Stimulated activated naive CD8-positive, alpha-beta T cell treated with anti-CD3 and anti-CD28 coated beads, Interleukin-15, amount 100 ng/mL, for 72 hours (primary cell): ENCODE results near the gene OOSP2.
A peak's percentile ranks its signal among the peaks of the same experiment; 100 is the strongest.
"Not testable (repeated sequence)": the region's sequence is repeated elsewhere in the genome, so short reads cannot be mapped to it uniquely, and the experiment has no call there.

Experiments
- ATAC-seq: fragments of 150-1000 bp; cut with Tn5 transposase; 2 replicates; pipeline ENCODE4 v1.10.0; 2021; ENCODE audit warnings: mild to moderate bottlenecking, moderate library complexity
- DNase-seq, 2 donors: peaks; one replicate each; pipeline ENCODE4 v3.0.0; 2021 to 2022
- H3K27ac Mint-ChIP-seq, 2 donors: one replicate each; pipeline ENCODE4 v1.8.0; 2022; ENCODE audit warnings: mild to moderate bottlenecking in 2 of 2, mixed read lengths in 2 of 2, moderate library complexity in 2 of 2
- H3K27me3 Mint-ChIP-seq: one replicate; pipeline ENCODE4 v1.8.0; 2022; ENCODE audit warnings: mixed read lengths
- H3K4me1 Mint-ChIP-seq: one replicate; pipeline ENCODE4 v1.8.0; 2022; ENCODE audit warnings: mild to moderate bottlenecking, mixed read lengths
- H3K4me3 Mint-ChIP-seq, 2 donors: one replicate each; pipeline ENCODE4 v1.8.0; 2022; ENCODE audit warnings: mild to moderate bottlenecking in 2 of 2, mixed read lengths in 2 of 2, moderate library complexity in 1 of 2
- H3K9me3 Mint-ChIP-seq, 2 donors: one replicate each; pipeline ENCODE4 v1.8.0; 2022; ENCODE audit warnings: mixed read lengths in 2 of 2

OOSP2 gene, protein sequence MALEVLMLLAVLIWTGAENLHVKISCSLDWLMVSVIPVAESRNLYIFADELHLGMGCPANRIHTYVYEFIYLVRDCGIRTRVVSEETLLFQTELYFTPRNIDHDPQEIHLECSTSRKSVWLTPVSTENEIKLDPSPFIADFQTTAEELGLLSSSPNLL

DNA sequence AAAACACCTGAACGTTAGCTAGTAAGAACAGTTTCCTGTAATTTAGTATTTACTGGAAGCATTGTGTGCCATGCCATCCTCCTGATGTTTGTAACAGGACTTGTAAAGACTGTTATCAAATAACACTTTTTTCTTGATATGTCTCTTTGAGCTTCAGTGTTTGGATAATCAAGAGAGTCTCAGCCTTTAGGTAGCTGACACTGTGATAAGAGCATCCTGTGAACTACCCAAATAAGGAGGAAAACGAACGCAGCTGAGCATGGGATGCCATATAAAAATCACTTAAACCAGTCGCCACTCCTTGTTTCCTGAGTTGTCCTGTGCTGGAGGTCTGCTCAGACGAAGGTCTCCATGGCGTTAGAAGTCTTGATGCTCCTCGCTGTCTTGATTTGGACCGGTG, at the start of gene OOSP2:
Gene OOSP2 (plus strand): TSS at position 301 of the 400 bp plus-strand sequence. CDS start 51 bp downstream, at position 352.
- no peak for ATAC-seq
- H3K4me1 Mint-ChIP-seq = no peaks in the 10 kb centered on the region
- H3K9me3 Mint-ChIP-seq = no peaks in the 10 kb centered on the region
- no peak within 1 kb of the TSS for H3K4me3 Mint-ChIP-seq
- DNase-seq = no peak
- H3K27me3 Mint-ChIP-seq = no peaks in the 10 kb centered on the region
- no peak within 1 kb of the TSS for H3K27ac Mint-ChIP-seq

DNA sequence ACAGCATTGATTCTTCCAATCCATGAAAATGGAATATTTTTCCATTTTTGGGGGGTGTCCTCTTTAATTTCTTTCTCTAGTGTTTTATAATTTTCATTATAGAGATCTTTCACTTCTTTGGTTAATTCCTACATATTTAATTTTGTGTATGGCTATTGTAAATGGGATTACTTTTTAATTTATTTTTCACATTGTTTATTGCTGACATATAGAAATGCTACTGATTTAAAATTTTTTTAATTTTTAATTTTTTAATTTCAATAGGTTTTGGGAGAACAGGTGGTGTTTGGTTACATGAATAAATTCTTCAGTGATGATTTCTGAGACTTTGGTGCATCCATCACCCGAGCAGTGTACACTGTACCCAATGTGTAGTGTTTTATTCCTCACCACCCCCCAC, 49.8 kb upstream of the OOSP2 start:
- ATAC-seq (no peak), DNase-seq (no peak)
- Mint-ChIP-seq H3K9me3 (peaks cover 19 to 33% of the 10 kb centered on the region in 2 donors), H3K27me3 (peaks cover 21% of the 10 kb centered on the region), H3K27ac (no peak overlapping the region), H3K4me3 (no peak overlapping the region), H3K4me1 (no peaks in the 10 kb centered on the region)

DNA sequence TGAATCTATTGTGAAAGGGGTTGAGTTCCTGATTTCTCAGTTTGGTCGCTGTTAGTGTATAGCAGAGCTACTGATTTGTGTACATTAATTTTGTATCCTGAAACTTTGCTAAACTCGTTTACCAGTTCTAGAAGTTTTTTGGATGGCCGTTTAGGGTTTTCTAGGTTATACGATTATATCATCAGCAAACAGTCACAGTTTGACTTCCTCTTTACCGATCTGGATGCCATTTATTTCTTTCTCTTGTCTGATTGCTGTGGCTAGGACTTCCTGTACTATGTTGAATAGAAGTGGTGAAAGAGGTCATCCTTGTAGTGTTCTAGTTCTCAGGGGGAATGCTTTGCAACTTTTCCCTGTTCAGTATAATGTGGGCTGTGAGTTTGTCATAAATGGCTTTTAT, 47.8 kb upstream of the OOSP2 start:
- H3K4me1 Mint-ChIP-seq = no peaks in the 10 kb centered on the region
- peaks cover 19 to 33% of the 10 kb centered on the region in 2 donors for H3K9me3 Mint-ChIP-seq
- H3K27me3 Mint-ChIP-seq = peaks cover 21% of the 10 kb centered on the region
- H3K4me3 Mint-ChIP-seq = no peak overlapping the region
- H3K27ac Mint-ChIP-seq = no peak overlapping the region
- DNase-seq = no peak
- no peak for ATAC-seq

DNA sequence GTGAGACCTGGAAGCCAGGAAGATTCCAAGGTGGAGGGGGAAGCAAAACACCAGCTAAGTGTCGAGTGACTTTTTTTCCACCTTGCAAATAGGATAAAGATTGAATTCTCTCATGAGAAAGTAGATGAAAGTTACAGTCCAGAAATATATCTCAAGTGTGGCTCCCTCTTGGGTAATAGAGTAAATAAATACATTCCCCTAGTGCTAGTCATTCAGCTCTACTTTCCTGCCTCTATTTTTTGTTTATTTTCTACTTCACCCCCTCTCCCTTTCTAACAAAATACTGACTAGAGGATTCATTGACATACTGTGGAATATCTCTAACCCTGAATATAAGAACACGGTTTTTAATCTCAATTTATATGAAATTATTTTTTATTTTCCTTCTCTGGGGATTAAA, 42.4 kb upstream of the OOSP2 start:
- no peak for ATAC-seq
- no peak overlapping the region for H3K4me3 Mint-ChIP-seq
- peaks cover 13% of the 10 kb centered on the region for H3K27me3 Mint-ChIP-seq
- H3K4me1 Mint-ChIP-seq = no peaks in the 10 kb centered on the region
- H3K9me3 Mint-ChIP-seq = no peaks in the 10 kb centered on the region
- no peak for DNase-seq
- no peak overlapping the region for H3K27ac Mint-ChIP-seq

DNA sequence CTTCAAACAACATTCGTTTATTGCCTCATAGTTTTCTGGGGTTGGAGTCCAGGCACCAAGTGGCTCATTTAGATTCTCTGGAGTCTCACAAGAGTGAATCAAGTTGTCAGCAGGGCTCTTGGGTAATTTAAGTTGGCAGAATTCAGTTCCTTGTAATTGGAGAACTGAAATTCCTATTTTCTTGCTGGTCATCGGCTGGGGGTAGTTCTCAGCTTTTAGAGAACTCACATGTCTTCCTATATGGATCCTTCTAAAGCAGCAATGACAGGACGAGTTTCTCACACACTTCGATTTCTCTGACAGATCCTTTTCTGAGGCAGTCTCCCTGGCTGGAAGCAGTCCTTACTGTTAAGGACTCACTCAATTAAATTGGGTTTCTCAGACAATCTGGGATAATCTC, 40.5 kb upstream of the OOSP2 start:
- no peaks in the 10 kb centered on the region for H3K9me3 Mint-ChIP-seq
- no peak overlapping the region for H3K27ac Mint-ChIP-seq
- H3K4me3 Mint-ChIP-seq = no peak overlapping the region
- peaks cover 14% of the 10 kb centered on the region for H3K27me3 Mint-ChIP-seq
- no peak for ATAC-seq
- no peak for DNase-seq
- no peaks in the 10 kb centered on the region for H3K4me1 Mint-ChIP-seq

DNA sequence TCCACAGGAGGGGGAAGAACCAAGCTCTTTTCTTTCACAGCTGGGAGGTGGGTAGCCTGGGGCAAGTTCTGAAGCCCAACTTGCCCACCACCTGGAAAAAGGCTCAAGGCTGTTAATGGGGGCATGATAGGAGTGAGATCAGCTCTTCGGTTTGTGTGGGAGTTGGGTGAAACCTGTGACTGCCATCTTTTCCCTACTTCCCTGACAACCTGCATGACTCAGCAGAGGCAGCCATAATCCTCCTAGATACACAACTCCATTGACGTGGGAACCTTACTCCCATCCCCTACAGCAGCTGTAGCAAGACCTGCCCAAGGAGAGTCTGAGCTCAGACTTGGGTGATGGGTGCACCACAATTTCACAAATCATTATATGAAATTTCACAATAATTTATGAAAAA, 36.5 kb upstream of the OOSP2 start:
- Mint-ChIP-seq H3K27me3 (peaks cover 22% of the 10 kb centered on the region), H3K4me3 (no peak overlapping the region), H3K4me1 (no peaks in the 10 kb centered on the region), H3K9me3 (no peaks in the 10 kb centered on the region), H3K27ac (no peak overlapping the region)
- DNase-seq = no peak
- ATAC-seq = no peak

DNA sequence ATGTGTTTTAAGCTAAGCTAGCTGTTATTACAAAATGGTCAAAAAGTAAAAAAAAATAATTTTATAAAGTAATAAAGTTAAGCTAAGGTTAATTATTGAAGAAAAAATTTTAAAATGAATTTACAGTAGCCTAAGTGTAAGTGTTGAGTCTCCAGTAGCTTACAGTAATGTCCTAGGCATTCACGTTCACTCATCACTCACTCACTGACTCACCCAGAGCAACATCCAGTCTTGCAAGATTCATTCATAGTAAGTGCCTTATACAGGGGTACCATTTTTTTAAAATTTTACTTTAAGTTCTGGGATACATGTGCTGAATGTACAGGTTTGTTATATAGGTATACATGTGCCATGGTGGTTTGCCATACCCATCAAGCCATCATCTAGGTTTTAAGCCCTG, 34.8 kb upstream of the OOSP2 start:
- ATAC-seq = no peak
- Mint-ChIP-seq H3K27ac (no peak overlapping the region), H3K4me3 (no peak overlapping the region)

DNA sequence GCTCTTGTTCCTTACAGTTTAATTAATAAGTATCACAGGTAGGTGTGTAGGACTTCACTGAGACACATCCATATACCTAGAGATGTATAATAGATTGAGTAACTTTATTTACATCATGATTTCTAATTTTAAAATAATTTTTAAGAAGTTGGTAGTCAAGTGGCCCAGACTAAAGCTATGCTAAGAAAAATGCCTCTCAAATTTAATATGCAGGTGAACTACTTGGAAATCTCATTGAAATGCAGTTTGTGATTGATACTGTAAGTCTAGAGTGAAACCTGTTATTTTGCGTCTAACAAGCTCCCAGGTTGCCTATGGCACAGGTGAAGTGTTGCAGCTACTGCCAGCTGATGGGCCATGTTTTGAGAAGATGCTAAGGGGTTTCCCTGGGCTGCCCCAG, 23.3 kb upstream of the OOSP2 start, which contains the start of gene OOSP4B:
Gene OOSP4B (plus strand): TSS at position 301 of the 400 bp plus-strand sequence.
- no peak for ATAC-seq
- Mint-ChIP-seq H3K27me3 (no peaks in the 10 kb centered on the region), H3K27ac (no peak within 1 kb of the TSS), H3K4me3 (no peak within 1 kb of the TSS), H3K4me1 (no peaks in the 10 kb centered on the region), H3K9me3 (no peaks in the 10 kb centered on the region)
- DNase-seq = no peak

More for the DNA sequence above, 34.8 kb upstream of the OOSP2 start:
- DNase-seq = no peak
- Mint-ChIP-seq H3K9me3 (no peaks in the 10 kb centered on the region), H3K4me1 (no peaks in the 10 kb centered on the region), H3K27me3 (peaks cover 33% of the 10 kb centered on the region)

DNA sequence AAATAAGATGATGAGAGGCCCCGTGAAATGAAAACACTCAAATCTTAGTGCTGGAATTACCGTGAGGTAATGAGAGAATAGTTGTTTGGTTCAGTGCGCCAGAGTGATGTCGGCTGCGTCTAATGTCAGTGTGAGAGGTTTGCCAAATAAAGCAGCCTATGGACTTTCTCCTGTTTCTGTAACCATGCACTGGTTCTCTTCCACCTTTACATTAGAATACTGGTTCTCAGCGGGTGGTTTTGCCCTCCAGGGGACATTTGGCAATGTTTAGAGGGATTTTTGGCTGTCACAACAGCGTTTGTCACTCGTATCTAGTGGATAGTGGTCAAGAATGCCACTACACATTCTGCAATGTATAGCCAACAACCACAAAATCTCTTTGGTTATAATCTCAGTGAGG, 22.2 kb upstream of the OOSP2 start:
- Mint-ChIP-seq H3K4me3 (no peak overlapping the region), H3K9me3 (no peaks in the 10 kb centered on the region), H3K4me1 (no peaks in the 10 kb centered on the region), H3K27me3 (no peaks in the 10 kb centered on the region), H3K27ac (no peak overlapping the region)
- ATAC-seq (no peak), DNase-seq (no peak)

DNA sequence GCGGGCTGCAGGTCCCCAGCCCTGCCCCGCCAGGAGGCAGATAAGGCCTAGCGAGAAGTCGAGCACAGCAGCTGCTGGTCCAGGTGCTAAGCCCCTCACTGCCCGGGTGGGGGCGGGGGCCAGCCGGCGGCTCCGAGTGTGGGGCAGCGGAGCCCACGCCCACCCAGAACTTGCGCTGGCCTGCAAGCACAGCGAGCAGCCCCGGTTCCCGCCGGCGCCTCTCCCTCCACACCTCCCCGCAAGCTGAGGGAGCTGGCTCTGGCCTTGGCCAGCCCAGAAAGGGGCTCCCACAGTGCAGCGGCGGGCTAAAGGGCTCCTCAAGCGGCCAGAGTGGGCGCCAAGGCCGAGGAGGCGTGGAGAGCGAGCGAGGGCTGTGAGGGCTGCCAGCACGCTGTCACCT, 19.8 kb upstream of the OOSP2 start:
- H3K4me1 Mint-ChIP-seq, DNase-seq, ATAC-seq: not testable (repeated sequence)

DNA sequence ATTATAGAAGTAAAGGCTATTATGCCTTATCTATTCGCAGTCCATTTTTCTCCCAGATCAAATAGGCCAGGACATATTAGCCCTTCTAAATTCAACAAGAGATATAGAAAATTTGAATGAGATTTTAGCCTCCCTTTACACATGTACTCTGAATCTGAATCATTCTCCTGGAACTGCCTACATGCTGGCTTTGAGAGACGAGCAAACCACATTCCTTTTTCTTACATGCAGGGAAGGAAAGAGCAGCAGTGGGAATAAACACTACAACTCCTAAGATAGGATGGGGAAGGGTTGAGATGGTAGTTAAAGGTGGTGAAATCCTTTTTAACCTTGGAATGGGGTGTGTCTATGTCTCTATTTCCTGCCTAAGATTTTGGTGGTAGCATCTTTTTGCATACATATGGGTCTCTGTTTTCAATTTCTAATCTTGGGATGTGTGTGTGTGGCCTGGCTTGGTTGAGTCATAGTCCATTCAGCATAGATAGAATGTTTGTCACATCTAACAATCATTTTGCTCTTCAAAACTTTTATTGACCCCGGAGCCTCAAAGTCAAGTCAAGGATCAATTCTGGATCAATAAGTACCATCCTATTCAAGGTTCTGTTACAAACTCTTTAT, 11.1 kb upstream of the OOSP2 start:
- no peak for ATAC-seq
- H3K4me1 Mint-ChIP-seq = no peaks in the 10 kb centered on the region

More for the DNA sequence above, 19.8 kb upstream of the OOSP2 start:
- H3K9me3 Mint-ChIP-seq, H3K4me3 Mint-ChIP-seq, H3K27me3 Mint-ChIP-seq, H3K27ac Mint-ChIP-seq: not testable (repeated sequence)

DNA sequence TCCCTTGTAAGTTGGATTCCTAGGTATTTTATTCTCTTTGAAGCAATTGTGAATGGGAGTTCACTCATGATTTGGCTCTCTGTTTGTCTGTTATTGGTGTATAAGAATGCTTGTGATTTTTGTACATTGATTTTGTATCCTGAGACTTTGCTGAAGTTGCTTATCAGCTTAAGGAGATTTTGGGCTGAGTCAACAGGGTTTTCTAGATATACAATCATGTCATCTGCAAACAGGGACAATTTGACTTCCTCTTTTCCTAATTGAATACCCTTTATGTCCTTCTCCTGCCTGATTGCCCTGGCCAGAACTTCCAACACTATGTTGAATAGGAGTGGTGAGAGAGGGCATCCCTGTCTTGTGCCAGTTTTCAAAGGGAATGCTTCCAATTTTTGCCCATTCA, 10.2 kb downstream of the OOSP2 start:
- ATAC-seq, H3K4me3 Mint-ChIP-seq, H3K9me3 Mint-ChIP-seq, DNase-seq, H3K4me1 Mint-ChIP-seq, H3K27ac Mint-ChIP-seq: not testable (repeated sequence)
- H3K27me3 Mint-ChIP-seq = peaks cover 22% of the 10 kb centered on the region

More for the DNA sequence above, 11.1 kb upstream of the OOSP2 start:
- Mint-ChIP-seq H3K4me3 (no peak overlapping the region), H3K27me3 (no peaks in the 10 kb centered on the region), H3K9me3 (no peaks in the 10 kb centered on the region), H3K27ac (no peak overlapping the region)
- no peak for DNase-seq

DNA sequence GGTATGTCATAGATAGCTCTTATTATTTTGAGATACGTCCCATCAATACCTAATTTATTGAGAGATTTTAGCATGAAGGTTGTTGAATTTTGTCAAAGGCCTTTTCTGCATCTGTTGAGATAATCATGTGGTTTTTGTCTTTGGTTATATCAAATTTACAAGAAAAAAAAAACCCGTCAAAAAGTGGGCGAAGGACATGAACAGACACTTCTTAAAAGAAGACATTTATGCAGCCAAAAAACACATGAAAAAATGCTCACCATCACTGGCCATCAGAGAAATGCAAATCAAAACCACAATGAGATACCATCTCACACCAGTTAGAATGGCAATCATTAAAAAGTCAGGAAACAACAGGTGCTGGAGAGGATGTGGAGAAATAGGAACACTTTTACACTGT, 10.6 kb downstream of the OOSP2 start:
- not testable (repeated sequence) for H3K9me3 Mint-ChIP-seq, ATAC-seq, DNase-seq, H3K4me1 Mint-ChIP-seq, H3K4me3 Mint-ChIP-seq, H3K27ac Mint-ChIP-seq
- peaks cover 18% of the 10 kb centered on the region for H3K27me3 Mint-ChIP-seq

DNA sequence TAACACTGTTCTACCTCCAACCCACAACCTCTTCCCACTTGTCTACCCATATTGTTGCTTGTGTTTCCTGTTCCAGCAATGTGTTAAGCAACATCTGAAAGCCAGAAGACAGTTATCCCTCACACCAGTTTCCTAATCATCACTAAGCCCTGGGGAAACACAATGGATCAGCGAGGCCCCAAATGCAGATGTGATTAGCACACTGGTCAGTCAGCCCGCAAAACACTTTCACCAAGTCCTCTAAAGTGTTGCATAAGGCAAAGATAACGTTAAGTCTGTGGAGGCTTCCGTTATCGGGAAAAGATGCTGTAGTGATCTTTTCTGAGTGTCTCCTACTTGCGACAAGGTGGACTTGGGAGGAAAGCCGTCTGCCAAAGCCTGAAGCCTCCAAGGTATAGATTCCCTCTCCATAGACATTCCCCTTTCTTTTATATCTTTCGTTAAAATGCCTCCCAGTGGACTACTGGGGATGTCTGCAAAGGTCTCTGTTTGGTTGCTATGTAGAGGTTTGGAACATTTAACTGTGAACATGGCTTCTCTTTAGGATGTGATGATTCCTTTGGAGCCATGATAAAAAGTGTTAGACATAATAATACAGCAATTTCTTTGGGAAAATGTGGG, 16.2 kb downstream of the OOSP2 start, which contains the start of gene MS4A3:
Gene MS4A3 (plus strand): TSS at position 317 of the 621 bp plus-strand sequence. CDS start 4,496 bp downstream, outside the sequence.
- H3K27ac Mint-ChIP-seq = no peak within 1 kb of the TSS
- peaks cover 0 to 7% of the 10 kb centered on the region in 2 donors for H3K9me3 Mint-ChIP-seq
- no peak within 1 kb of the TSS for H3K4me3 Mint-ChIP-seq
- no peak for DNase-seq
- no peak for ATAC-seq
- peaks cover 6% of the 10 kb centered on the region for H3K4me1 Mint-ChIP-seq
- H3K27me3 Mint-ChIP-seq = peaks cover 8% of the 10 kb centered on the region

DNA sequence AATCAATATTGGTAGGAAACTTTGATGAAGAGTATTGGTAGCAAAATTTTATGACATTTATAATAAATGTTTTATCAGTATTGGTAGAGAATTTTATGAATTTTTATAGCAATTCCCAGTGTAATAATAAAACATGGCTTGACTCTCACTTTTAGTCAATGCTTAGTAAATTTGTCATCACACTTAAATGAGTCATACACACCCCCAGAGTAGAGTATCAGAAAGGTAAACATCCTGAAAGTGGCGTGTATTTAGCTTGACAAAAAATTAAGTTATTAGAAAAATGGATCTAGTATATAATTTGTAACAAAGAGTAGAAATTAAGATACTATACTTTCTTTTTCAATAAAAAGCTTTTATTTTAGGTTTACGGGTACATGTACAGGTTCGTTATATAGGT, 18.8 kb downstream of the OOSP2 start:
- ATAC-seq (peak; percentile 53), DNase-seq (no peak)
- peaks cover 0 to 7% of the 10 kb centered on the region in 2 donors for H3K9me3 Mint-ChIP-seq
- H3K4me1 Mint-ChIP-seq = peaks cover 6% of the 10 kb centered on the region
- no peak overlapping the region for H3K4me3 Mint-ChIP-seq
- no peak overlapping the region for H3K27ac Mint-ChIP-seq
- peaks cover 15% of the 10 kb centered on the region for H3K27me3 Mint-ChIP-seq

DNA sequence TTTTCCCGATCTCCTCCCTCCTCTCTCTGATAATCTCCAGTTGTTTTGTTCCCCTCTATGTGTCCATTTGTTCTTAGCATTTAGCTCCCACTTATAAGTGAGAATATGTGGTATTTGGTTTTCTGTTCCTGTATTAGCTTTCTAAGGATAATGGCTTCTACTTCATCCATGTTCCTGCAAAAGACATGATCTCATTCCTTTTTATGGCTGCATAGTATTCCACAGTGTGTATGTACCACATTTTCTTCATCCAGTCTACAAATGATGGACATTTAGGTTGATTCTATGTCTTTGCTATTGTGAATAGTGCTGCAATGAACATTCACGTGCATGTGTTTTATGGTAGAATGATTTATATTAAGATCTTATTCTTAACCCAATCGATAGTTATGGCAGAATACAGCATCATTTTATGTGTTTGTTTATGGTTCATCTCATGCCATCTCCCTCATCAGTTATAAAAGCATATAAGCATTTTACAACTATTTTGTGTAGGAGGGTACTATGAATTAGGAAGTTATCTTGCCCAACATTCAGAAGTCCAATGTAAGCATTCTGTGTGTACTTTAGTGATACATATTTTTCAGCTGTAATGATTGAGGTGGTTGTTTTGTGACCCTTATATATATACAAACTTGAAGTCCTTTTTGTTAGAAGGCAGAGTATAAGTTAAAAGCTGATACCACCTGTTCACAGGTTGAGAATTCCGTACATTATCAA, 19.5 kb downstream of the OOSP2 start:
- Mint-ChIP-seq H3K4me3 (no peak overlapping the region), H3K27ac (peak overlapping the region in 1 of 2 donors; percentile 13), H3K9me3 (peaks cover 0 to 7% of the 10 kb centered on the region in 2 donors), H3K4me1 (peaks cover 6% of the 10 kb centered on the region), H3K27me3 (peaks cover 13% of the 10 kb centered on the region)
- ATAC-seq (no peak), DNase-seq (no peak)
